ENCODE data around the gene GRIK3.

The GRIK3 gene

GRCh38 chr1:36883315-36883949 lies 150.9 kb downstream of the GRIK3 start:
- TF ChIP-seq CTCF (IDR thresholded peaks at IDR 0.05; ENCODE audit: low read depth, low read length): no peak
- DNase-seq (ENCODE audit: low read depth, low spot score): no peak
- no peak overlapping the region for H3K4me3 ChIP-seq (ENCODE audit: low read depth, low read length)
- in situ Hi-C loops (cut with HindIII; ENCODE audit: low sequenced_read_pairs): no loop called here

- no peak for DNase-seq (ENCODE audit: low read depth, low spot score)
- in situ Hi-C loops (cut with HindIII; ENCODE audit: low sequenced_read_pairs): no loop called here
- no peak for TF ChIP-seq CTCF (IDR thresholded peaks at IDR 0.05; ENCODE audit: low read depth, low read length)
- H3K4me3 ChIP-seq (ENCODE audit: low read depth, low read length): no peak overlapping the region
Observed at GRCh38 chr1:36882536-36883285, 151.6 kb downstream of the GRIK3 start.

- TF ChIP-seq CTCF (IDR thresholded peaks at IDR 0.05; ENCODE audit: low read depth, low read length): no peak
- H3K4me3 ChIP-seq (ENCODE audit: low read depth, low read length): no peak overlapping the region
- no peak for DNase-seq (ENCODE audit: low read depth, low spot score)
- in situ Hi-C loops (cut with HindIII; ENCODE audit: low sequenced_read_pairs): no loop called here
Observed at GRCh38 chr1:36881541-36881940, 152.8 kb downstream of the GRIK3 start.

GRCh38 chr1:36881068-36881405 lies 153.3 kb downstream of the GRIK3 start:
- no peak for TF ChIP-seq CTCF (IDR thresholded peaks at IDR 0.05; ENCODE audit: low read depth, low read length)
- in situ Hi-C loops (cut with HindIII; ENCODE audit: low sequenced_read_pairs): no loop called here
- no peak for DNase-seq (ENCODE audit: low read depth, low spot score)
- H3K4me3 ChIP-seq (ENCODE audit: low read depth, low read length): no peak overlapping the region

- no peak for DNase-seq (ENCODE audit: low read depth, low spot score)
- in situ Hi-C loops (cut with HindIII; ENCODE audit: low sequenced_read_pairs): no loop called here
- H3K4me3 ChIP-seq (ENCODE audit: low read depth, low read length): no peak overlapping the region
- TF ChIP-seq CTCF (IDR thresholded peaks at IDR 0.05; ENCODE audit: low read depth, low read length): no peak
Observed at GRCh38 chr1:36880155-36881067, 153.9 kb downstream of the GRIK3 start.

GRCh38 chr1:36879613-36880012 lies 154.7 kb downstream of the GRIK3 start:
- no peak overlapping the region for H3K4me3 ChIP-seq (ENCODE audit: low read depth, low read length)
- TF ChIP-seq CTCF (IDR thresholded peaks at IDR 0.05; ENCODE audit: low read depth, low read length): no peak
- no peak for DNase-seq (ENCODE audit: low read depth, low spot score)
- in situ Hi-C loops (cut with HindIII; ENCODE audit: low sequenced_read_pairs): no loop called here
